IMR-90 (cell line): ENCODE results near the gene ACTMAP. TPM values are rescaled to one million over a fixed set of nuclear protein-coding genes. Genes with fewer than 3 reads are reported as not detected.

Experiments
- ATAC-seq: fragments of 200-7000 bp; cut with Tn5 transposase; 2 replicates; pipeline ENCODE4 v1.9.1; 2020; ENCODE audit warnings: low read depth, mild to moderate bottlenecking, moderate library complexity
- BruUV-seq: library from RNA; stranded (reverse); fragments of 400-500 nt; replicated peaks from 2 replicates; lab custom pipeline; 2021; lab: Mats Ljungman, UMichigan
- CTCF ChIA-PET: fragments of 300-600 bp; formaldehyde crosslinking; extraction: SDS; loops from one replicate; lab custom pipeline; 2021; ENCODE audit warnings: antibody characterized with exemption; lab: Yijun Ruan, JAX
- POLR2A ChIA-PET: fragments of 300-600 bp; sonication (Branson Sonifier 250); formaldehyde crosslinking; loops from one replicate; lab custom pipeline; 2022; ENCODE audit warnings: antibody characterized with exemption; ENCODE audit not compliant: unreplicated experiment; lab: Charles Lee
- DNase-seq: peaks from one replicate; pipeline ENCODE4 v3.0.0; 2013
- H2AFZ ChIP-seq: replicated peaks from 2 replicates; pipeline ENCODE3; 2013; ENCODE audit warnings: low read length, mild to moderate bottlenecking; ENCODE audit not compliant: poor library complexity
- H2AK5ac ChIP-seq: 2 replicates; pipeline ENCODE4 v1.6.1; 2013; ENCODE audit warnings: low read depth, low read length, inconsistent platforms
- H2AK9ac ChIP-seq: replicated peaks from 2 replicates; pipeline ENCODE3; 2013; ENCODE audit warnings: mild to moderate bottlenecking, low read depth, low read length, moderate library complexity; ENCODE audit not compliant: poor library complexity
- H2BK120ac ChIP-seq: 2 replicates; pipeline ENCODE4 v1.6.1; 2013; ENCODE audit warnings: low read depth, low read length, inconsistent platforms
- H2BK15ac ChIP-seq: 3 replicates; pipeline ENCODE4 v1.6.1; 2013; ENCODE audit warnings: low read depth, low read length, inconsistent platforms
- H2BK20ac ChIP-seq: 2 replicates; pipeline ENCODE4 v1.6.1; 2013; ENCODE audit warnings: low read depth, mild to moderate bottlenecking, inconsistent platforms, low read length, moderate library complexity
- H2BK5ac ChIP-seq: 2 replicates; pipeline ENCODE4 v1.6.1; 2013; ENCODE audit warnings: mild to moderate bottlenecking, low read depth, low read length, inconsistent platforms; ENCODE audit not compliant: poor library complexity, severe bottlenecking
- H3K14ac ChIP-seq: replicated peaks from 2 replicates; pipeline ENCODE4 v1.6.1; 2013; ENCODE audit warnings: low read depth, low read length, inconsistent platforms
- H3K18ac ChIP-seq: 2 replicates; pipeline ENCODE4 v1.6.1; 2013; ENCODE audit warnings: low read depth, low read length, control low read depth
- H3K23ac ChIP-seq: 2 replicates; pipeline ENCODE4 v1.6.1; 2013; ENCODE audit warnings: low read depth, low read length, inconsistent platforms
- H3K27ac ChIP-seq: 2 replicates; pipeline ENCODE4 v1.5.1; 2013; ENCODE audit warnings: mild to moderate bottlenecking, control low read depth, low read length; ENCODE audit not compliant: insufficient read depth
- H3K27me3 ChIP-seq: 2 replicates; pipeline ENCODE4 v1.6.1; 2013; ENCODE audit warnings: low read length; ENCODE audit not compliant: control insufficient read depth, insufficient read depth
- H3K36me3 ChIP-seq: 2 replicates; pipeline ENCODE4 v1.6.1; 2013; ENCODE audit warnings: low read length, mixed read lengths; ENCODE audit not compliant: control insufficient read depth, insufficient read depth
- H3K4ac ChIP-seq: 2 replicates; pipeline ENCODE4 v1.6.1; 2013; ENCODE audit warnings: low read depth, low read length, inconsistent platforms
- H3K4me1 ChIP-seq: 2 replicates; pipeline ENCODE4 v1.6.1; 2013; ENCODE audit warnings: low read length, mixed read lengths; ENCODE audit not compliant: control insufficient read depth, insufficient read depth
- H3K4me2 ChIP-seq: 2 replicates; pipeline ENCODE4 v1.6.1; 2013; ENCODE audit warnings: low read depth, mild to moderate bottlenecking, control low read depth, low read length, moderate library complexity
- H3K4me3 ChIP-seq: 2 replicates; pipeline ENCODE4 v1.5.1; 2013; ENCODE audit warnings: low read depth, mild to moderate bottlenecking, control low read depth, low read length, moderate library complexity; ENCODE audit not compliant: insufficient read depth
- H3K56ac ChIP-seq: 2 replicates; pipeline ENCODE4 v1.6.1; 2013; ENCODE audit warnings: low read length, inconsistent platforms; ENCODE audit not compliant: insufficient read depth; ENCODE audit errors: extremely low read depth
- H3K79me1 ChIP-seq, 2 experiments: 2 replicates each; pipeline ENCODE4 v1.6.1; 2013; ENCODE audit warnings: low read length in 2 of 2, inconsistent platforms in 1 of 2, low read depth in 1 of 2
- H3K9ac ChIP-seq: 2 replicates; pipeline ENCODE4 v1.6.1; 2013; ENCODE audit warnings: low read depth, low read length, control low read depth
- H3K9me1 ChIP-seq: 2 replicates; pipeline ENCODE4 v1.6.1; 2013; ENCODE audit warnings: low read length, inconsistent platforms; ENCODE audit not compliant: insufficient read depth
- H3K9me3 ChIP-seq: 2 replicates; pipeline ENCODE4 v1.6.1; 2013; ENCODE audit warnings: low read length; ENCODE audit not compliant: control insufficient read depth, insufficient read depth
- H4K20me1 ChIP-seq: 2 replicates; pipeline ENCODE4 v1.6.1; 2013; ENCODE audit warnings: low read length, inconsistent platforms; ENCODE audit not compliant: insufficient read depth
- H4K5ac ChIP-seq: 2 replicates; pipeline ENCODE4 v1.6.1; 2013; ENCODE audit warnings: mild to moderate bottlenecking, low read depth, low read length, control low read depth
- H4K8ac ChIP-seq, 2 experiments: 2 replicates each; pipeline ENCODE4 v1.6.1; 2013; ENCODE audit warnings: low read depth in 2 of 2, low read length in 2 of 2, control low read depth in 1 of 2, inconsistent platforms in 1 of 2
- H4K91ac ChIP-seq: 2 replicates; pipeline ENCODE4 v1.6.1; 2013; ENCODE audit warnings: low read depth, low read length, inconsistent platforms; ENCODE audit not compliant: insufficient read depth
- RAD21 ChIP-seq: IDR thresholded peaks from 2 replicates; pipeline ENCODE4 v1.6.1; 2012; ENCODE audit warnings: low read length, improper control_type of control experiment
- USF2 ChIP-seq: fragments of 150-350 bp; IDR thresholded peaks from 2 replicates; pipeline ENCODE4 v1.6.1; 2017; ENCODE audit warnings: mild to moderate bottlenecking, antibody characterized with exemption, low read length, low read depth
- WGBS, 2 experiments: methylation state at CpG; one replicate each; pipeline versions ENCODE4 v1.1.5 to v1.1.7; 2013; ENCODE audit warnings: missing lambda C conversion rate in 2 of 2; ENCODE audit not compliant: insufficient read length in 1 of 2; ENCODE audit errors: extremely low coverage in 2 of 2; 5-methylcytosine and 5-hydroxymethylcytosine counted together
- dilution Hi-C: fragments of 300-500 bp; cut with HindIII; formaldehyde crosslinking; loops from one replicate; pipeline ENCODE4 v1.14.3; 2018; ENCODE audit warnings: low sequenced_read_pairs; ENCODE audit not compliant: unreplicated experiment
- in situ Hi-C: fragments of 300-500 bp; cut with MboI; formaldehyde crosslinking; loops from 3 replicates; pipeline ENCODE4 v1.14.3; 2019; ENCODE audit warnings: low sequenced_read_pairs, inconsistent platforms, mixed read lengths
- intact Hi-C: fragments of 100-400 bp; cut with micrococcal nuclease; formaldehyde crosslinking; loops from 2 replicates; pipeline ENCODE4 v1.10.0; 2022
- polyA plus RNA-seq, 3 experiments: library from polyadenylated mRNA; depleted of rRNA; stranded (reverse); fragments of >200 nt; gene quantifications; 2 replicates each; pipeline ENCODE4 v1.2.3, GENCODE V29; 2012; ENCODE audit warnings: low replicate concordance in 1 of 3
- total RNA-seq: library from RNA; depleted of rRNA; stranded (reverse); fragments of >200 nt; gene quantifications from 2 replicates; pipeline ENCODE4 v1.2.3, GENCODE V29; 2012
- TF ChIP-seq, protein P1 (sequence below): conservative IDR thresholded peaks from 2 replicates; pipeline ENCODE4 v1.5.1; 2012; ENCODE audit warnings: mild to moderate bottlenecking, low read depth, low read length, improper control_type of control experiment

The ACTMAP gene
- total and polyA plus RNA-seq, 2 of the 4 experiments (the other 2 are of a cell fraction), result 0.54 to 5.4 TPM

DNA sequence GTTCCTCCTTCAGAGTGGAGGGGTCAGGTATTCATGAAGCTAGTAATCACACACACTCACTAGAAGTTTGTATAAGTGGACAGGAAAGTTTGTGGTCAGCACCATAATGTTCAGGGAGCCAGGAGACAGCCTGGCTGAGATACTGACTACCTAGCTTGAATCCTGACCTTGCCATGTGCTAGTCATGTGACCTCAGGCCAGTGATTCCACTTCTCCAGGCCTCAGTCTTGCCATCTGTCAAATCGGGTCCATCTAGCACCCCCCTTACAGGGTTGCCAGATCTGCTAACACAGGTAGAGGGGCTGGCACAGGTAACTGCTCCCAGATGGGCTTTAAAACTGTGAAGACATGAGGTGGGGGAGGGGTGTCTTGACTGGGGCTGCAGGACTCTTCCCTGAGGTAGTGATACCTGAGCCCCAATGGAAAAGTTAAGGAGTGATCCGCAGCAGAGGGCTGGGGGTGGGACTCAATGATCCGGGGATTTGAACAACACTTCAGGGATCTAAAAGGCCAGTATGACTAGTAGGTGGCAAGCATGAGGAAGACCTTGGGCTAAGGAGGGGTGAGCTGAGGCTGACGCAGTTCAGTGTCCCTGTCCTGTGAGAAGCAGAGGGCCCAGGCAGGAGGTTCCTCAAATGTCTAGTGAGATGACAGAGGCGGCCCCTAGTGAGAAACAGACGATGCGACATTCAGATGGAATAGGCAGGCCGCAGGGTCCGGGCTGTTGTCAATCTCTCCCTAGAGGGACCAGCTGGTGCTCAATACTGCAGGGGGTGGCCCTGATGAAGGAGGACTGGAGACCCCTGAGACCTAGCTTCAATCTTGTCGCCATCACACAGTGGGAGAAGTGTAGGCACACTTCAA is 8.5 kb downstream of the ACTMAP start:
- H3K27ac ChIP-seq, result no peak overlapping the region
- no peak overlapping the region for H4K5ac ChIP-seq
- no peak for DNase-seq
- no peak overlapping the region for H3K56ac ChIP-seq
- no peak overlapping the region for H3K4me2 ChIP-seq
- BruUV-seq, result TSS peak; percentile 82
- H3K79me1 ChIP-seq, result peaks cover 0 to 4% of the 10 kb centered on the region in 2 experiments; a peak in 1 of 4 replicates
- no peak overlapping the region for H2BK20ac ChIP-seq
- CTCF ChIA-PET, result interaction anchor here (0.5 kb wide), 1 partner anchor 92 kb away, joined by 3 read pairs; no protein-coding TSS in a partner anchor
- H3K27me3 ChIP-seq, result no peaks in the 10 kb centered on the region
- no peak overlapping the region for H2BK15ac ChIP-seq
- H3K9me3 ChIP-seq, result no peaks in the 10 kb centered on the region
- ATAC-seq, result no peak
- H3K4me1 ChIP-seq, result peaks cover 10% of the 10 kb centered on the region
- WGBS, 2 experiments, result 78% methylated on average over 5 of the region's 10 CpGs; no CpG with 5 or more reads in 1 of the 2 experiments
- H4K8ac ChIP-seq, result no peak overlapping the region
- no peak overlapping the region; the same call in 1 of the 2 replicates for H3K23ac ChIP-seq
- dilution Hi-C loops, result no loop called here
- peak overlapping the region; percentile 9 for H2AK9ac ChIP-seq
- H4K91ac ChIP-seq, result no peak overlapping the region
- TF ChIP-seq USF2, result 0 out of 2 replicates have a peak, but pooled peaks have one; percentile 15
- TF ChIP-seq, protein P1, sequence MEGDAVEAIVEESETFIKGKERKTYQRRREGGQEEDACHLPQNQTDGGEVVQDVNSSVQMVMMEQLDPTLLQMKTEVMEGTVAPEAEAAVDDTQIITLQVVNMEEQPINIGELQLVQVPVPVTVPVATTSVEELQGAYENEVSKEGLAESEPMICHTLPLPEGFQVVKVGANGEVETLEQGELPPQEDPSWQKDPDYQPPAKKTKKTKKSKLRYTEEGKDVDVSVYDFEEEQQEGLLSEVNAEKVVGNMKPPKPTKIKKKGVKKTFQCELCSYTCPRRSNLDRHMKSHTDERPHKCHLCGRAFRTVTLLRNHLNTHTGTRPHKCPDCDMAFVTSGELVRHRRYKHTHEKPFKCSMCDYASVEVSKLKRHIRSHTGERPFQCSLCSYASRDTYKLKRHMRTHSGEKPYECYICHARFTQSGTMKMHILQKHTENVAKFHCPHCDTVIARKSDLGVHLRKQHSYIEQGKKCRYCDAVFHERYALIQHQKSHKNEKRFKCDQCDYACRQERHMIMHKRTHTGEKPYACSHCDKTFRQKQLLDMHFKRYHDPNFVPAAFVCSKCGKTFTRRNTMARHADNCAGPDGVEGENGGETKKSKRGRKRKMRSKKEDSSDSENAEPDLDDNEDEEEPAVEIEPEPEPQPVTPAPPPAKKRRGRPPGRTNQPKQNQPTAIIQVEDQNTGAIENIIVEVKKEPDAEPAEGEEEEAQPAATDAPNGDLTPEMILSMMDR, result no peak
- no peak for TF ChIP-seq RAD21
- no peak overlapping the region for H2AFZ ChIP-seq
- 0 out of 2 replicates have a peak overlapping the region, but pooled peaks have one; percentile 4 for H2AK5ac ChIP-seq
- H3K4me3 ChIP-seq, result no peak overlapping the region
- H3K18ac ChIP-seq, result no peak overlapping the region
- POLR2A ChIA-PET, result interaction anchor here (0.5 kb wide), 1 partner anchor 59 kb away, joined by 3 read pairs; no protein-coding TSS in a partner anchor
- peaks cover 7% of the 10 kb centered on the region; the same call in 1 of the 2 replicates for H3K9me1 ChIP-seq
- H3K36me3 ChIP-seq, result peaks cover 20% of the 10 kb centered on the region
- in situ Hi-C loops, result no loop called here
- no peak overlapping the region for H2BK5ac ChIP-seq
- H2BK120ac ChIP-seq, result no peak overlapping the region
- no peaks in the 10 kb centered on the region for H4K20me1 ChIP-seq
- intact Hi-C loops, result no loop called here
- H3K4ac ChIP-seq, result no peak overlapping the region
- H3K9ac ChIP-seq, result no peak overlapping the region
- H3K14ac ChIP-seq, result no peak overlapping the region
